HepG2 (cell line): ENCODE results near the gene IFNL1. TPM values are rescaled to one million over a fixed set of nuclear protein-coding genes. Genes with fewer than 3 reads are reported as not detected.

ENCODE experiments used
- CHD4 ChIP-seq: fragments of 200-600 bp; sonication (generic); IDR thresholded peaks from 2 replicates; pipeline ENCODE4 v1.7.0; 2017; ENCODE audit warnings: mild to moderate bottlenecking, low read length, borderline replicate concordance
- HHEX ChIP-seq: IDR thresholded peaks from 2 replicates; pipeline ENCODE4 v1.6.1; 2016; ENCODE audit warnings: control low read depth
- KLF13 ChIP-seq: sonication (generic); formaldehyde crosslinking; IDR thresholded peaks from 2 replicates; pipeline ENCODE4 v1.4.0; 2020; ENCODE audit warnings: mild to moderate bottlenecking, missing genetic modification reagents
- NFIB ChIP-seq: sonication (generic); formaldehyde crosslinking; IDR thresholded peaks from 2 replicates; pipeline ENCODE4 v1.9.0; 2021; ENCODE audit warnings: missing genetic modification reagents, mild to moderate bottlenecking, borderline replicate concordance
- RAD51 ChIP-seq: fragments of 450-650 bp; IDR thresholded peaks from 2 replicates; pipeline ENCODE4 v1.6.1; 2016; ENCODE audit warnings: borderline replicate concordance
- SUZ12 ChIP-seq: fragments of 150-350 bp; IDR thresholded peaks from 2 replicates; pipeline ENCODE4 v1.6.1; 2014; ENCODE audit warnings: low read depth, low read length
- TSC22D2 ChIP-seq: sonication (generic); formaldehyde crosslinking; IDR thresholded peaks from 2 replicates; pipeline ENCODE4 v1.5.1; 2020; ENCODE audit warnings: missing genetic modification reagents, mild to moderate bottlenecking, borderline replicate concordance
- XRCC5 ChIP-seq: fragments of 200-400 bp; formaldehyde crosslinking; optimal IDR thresholded peaks from 2 replicates; pipeline ENCODE3; 2017; ENCODE audit warnings: mild to moderate bottlenecking, low read length
- ZNF337 ChIP-seq: sonication (generic); formaldehyde crosslinking; IDR thresholded peaks from 2 replicates; pipeline ENCODE4 v1.5.1; 2020; ENCODE audit warnings: missing genetic modification reagents, low read depth, mild to moderate bottlenecking, borderline replicate concordance
- ZNF547 ChIP-seq: sonication (generic); formaldehyde crosslinking; IDR thresholded peaks from 2 replicates; pipeline ENCODE4 v1.5.1; 2020; ENCODE audit warnings: mild to moderate bottlenecking, missing genetic modification reagents
- ZNF562 ChIP-seq: sonication (generic); formaldehyde crosslinking; IDR thresholded peaks from 2 replicates; pipeline ENCODE4 v1.8.0; 2022; ENCODE audit warnings: missing genetic modification reagents, borderline replicate concordance
- polyA plus RNA-seq, 8 experiments: library from polyadenylated mRNA; depleted of rRNA in 3 of 8; stranded (reverse) in 7 of 8; unstranded in 1 of 8; fragments of >200 nt; fragmentation: Illumina TruSeq in 4 of 8; extraction: Trizol in 4 of 8; gene quantifications; 2 replicates each; pipeline versions ENCODE4 v1.2.1 to v1.2.3, GENCODE V29; 2011 to 2016; ENCODE audit warnings: low read depth in 4 of 8, missing spikeins in 1 of 8, mixed read lengths in 1 of 8; ENCODE audit not compliant: insufficient read depth in 1 of 8
- total RNA-seq, 5 experiments: library from RNA; depleted of rRNA; stranded (reverse); fragments of >200 nt; fragmentation: Illumina TruSeq; extraction: Trizol; gene quantifications; 2 replicates each; pipeline ENCODE4 v1.2.3, GENCODE V29; 2016; ENCODE audit warnings: low read depth in 1 of 5
- TF ChIP-seq, protein P1 (sequence below): IDR thresholded peaks from 2 replicates; pipeline ENCODE4 v1.4.0; 2020; ENCODE audit warnings: mild to moderate bottlenecking, missing genetic modification reagents
- TF ChIP-seq, protein P2 (sequence below): sonication (generic); formaldehyde crosslinking; IDR thresholded peaks from 2 replicates; pipeline ENCODE4 v1.4.0; 2020; ENCODE audit warnings: missing genetic modification reagents
- TF ChIP-seq, protein P3 (sequence below): sonication (generic); formaldehyde crosslinking; IDR thresholded peaks from 2 replicates; pipeline ENCODE4 v1.5.0; 2020; ENCODE audit warnings: missing genetic modification reagents
- TF ChIP-seq, protein P4 (sequence below): sonication (generic); formaldehyde crosslinking; IDR thresholded peaks from 2 replicates; pipeline ENCODE4 v1.8.1; 2023; ENCODE audit warnings: mild to moderate bottlenecking, inconsistent platforms, moderate library complexity, missing genetic modification reagents, borderline replicate concordance
- TF ChIP-seq, protein P5 (sequence below): sonication (generic); formaldehyde crosslinking; IDR thresholded peaks from 2 replicates; pipeline ENCODE4 v1.4.0; 2020; ENCODE audit warnings: missing genetic modification reagents

IFNL1 gene
- total and polyA plus RNA-seq, 2 of the 13 experiments (the other 11 are each of a cell fraction or from before 2014, with no cell fraction given) = not detected

DNA sequence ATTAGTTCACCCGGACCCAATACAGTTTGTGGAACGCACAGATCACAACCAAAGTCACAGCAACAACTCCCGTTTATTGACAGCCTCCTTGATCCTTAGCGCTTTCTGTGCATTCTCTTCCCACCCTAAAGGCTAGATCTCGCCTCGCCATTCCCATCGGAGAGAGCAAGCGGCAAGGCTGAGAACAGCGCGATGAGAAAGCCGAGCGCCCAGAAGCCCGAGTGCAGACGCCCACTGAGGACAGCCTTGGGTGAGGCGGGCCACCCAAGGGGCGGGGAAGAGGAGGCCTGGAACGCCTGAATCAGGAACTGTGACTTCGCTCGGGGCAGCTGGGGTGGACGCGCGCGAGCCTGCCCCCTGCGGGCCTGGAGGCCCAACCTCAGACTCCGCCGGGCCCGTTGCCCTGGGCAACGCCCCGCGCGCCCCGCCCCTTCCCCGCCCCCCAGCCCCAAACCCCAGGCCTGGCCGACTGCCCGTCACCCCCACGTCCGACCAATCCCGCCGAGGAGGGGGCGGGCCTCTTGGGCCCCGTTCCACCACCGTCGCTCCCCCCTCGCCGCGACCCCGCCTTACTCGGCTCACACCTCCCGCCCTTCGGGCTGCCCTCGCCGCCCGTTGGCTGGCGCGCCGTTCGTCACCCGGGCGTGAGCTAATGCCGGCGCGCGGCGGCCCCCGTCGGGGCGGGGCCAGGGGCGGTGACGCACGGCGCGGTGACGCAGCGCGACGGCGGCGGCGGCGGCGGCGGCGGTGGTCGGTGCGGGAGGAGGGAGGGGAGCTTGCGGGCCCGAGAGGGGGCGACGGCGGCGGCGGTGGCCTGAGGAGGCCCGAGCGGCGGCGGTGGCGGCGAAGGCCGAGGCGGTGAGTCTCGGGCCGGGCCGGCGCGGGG is 45.8 kb downstream of the IFNL1 start, which contains the start of gene SAMD4B (continued):
- TF ChIP-seq, protein P1, sequence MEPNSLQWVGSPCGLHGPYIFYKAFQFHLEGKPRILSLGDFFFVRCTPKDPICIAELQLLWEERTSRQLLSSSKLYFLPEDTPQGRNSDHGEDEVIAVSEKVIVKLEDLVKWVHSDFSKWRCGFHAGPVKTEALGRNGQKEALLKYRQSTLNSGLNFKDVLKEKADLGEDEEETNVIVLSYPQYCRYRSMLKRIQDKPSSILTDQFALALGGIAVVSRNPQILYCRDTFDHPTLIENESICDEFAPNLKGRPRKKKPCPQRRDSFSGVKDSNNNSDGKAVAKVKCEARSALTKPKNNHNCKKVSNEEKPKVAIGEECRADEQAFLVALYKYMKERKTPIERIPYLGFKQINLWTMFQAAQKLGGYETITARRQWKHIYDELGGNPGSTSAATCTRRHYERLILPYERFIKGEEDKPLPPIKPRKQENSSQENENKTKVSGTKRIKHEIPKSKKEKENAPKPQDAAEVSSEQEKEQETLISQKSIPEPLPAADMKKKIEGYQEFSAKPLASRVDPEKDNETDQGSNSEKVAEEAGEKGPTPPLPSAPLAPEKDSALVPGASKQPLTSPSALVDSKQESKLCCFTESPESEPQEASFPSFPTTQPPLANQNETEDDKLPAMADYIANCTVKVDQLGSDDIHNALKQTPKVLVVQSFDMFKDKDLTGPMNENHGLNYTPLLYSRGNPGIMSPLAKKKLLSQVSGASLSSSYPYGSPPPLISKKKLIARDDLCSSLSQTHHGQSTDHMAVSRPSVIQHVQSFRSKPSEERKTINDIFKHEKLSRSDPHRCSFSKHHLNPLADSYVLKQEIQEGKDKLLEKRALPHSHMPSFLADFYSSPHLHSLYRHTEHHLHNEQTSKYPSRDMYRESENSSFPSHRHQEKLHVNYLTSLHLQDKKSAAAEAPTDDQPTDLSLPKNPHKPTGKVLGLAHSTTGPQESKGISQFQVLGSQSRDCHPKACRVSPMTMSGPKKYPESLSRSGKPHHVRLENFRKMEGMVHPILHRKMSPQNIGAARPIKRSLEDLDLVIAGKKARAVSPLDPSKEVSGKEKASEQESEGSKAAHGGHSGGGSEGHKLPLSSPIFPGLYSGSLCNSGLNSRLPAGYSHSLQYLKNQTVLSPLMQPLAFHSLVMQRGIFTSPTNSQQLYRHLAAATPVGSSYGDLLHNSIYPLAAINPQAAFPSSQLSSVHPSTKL (CRISPR knock-in tag) = peak; percentile 66
- TF ChIP-seq, protein P2, sequence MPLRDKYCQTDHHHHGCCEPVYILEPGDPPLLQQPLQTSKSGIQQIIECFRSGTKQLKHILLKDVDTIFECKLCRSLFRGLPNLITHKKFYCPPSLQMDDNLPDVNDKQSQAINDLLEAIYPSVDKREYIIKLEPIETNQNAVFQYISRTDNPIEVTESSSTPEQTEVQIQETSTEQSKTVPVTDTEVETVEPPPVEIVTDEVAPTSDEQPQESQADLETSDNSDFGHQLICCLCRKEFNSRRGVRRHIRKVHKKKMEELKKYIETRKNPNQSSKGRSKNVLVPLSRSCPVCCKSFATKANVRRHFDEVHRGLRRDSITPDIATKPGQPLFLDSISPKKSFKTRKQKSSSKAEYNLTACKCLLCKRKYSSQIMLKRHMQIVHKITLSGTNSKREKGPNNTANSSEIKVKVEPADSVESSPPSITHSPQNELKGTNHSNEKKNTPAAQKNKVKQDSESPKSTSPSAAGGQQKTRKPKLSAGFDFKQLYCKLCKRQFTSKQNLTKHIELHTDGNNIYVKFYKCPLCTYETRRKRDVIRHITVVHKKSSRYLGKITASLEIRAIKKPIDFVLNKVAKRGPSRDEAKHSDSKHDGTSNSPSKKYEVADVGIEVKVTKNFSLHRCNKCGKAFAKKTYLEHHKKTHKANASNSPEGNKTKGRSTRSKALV (CRISPR knock-in tag) = peak; percentile 73
- TF ChIP-seq RAD51 = no peak
- no peak for TF ChIP-seq ZNF337
- TF ChIP-seq, protein P3, sequence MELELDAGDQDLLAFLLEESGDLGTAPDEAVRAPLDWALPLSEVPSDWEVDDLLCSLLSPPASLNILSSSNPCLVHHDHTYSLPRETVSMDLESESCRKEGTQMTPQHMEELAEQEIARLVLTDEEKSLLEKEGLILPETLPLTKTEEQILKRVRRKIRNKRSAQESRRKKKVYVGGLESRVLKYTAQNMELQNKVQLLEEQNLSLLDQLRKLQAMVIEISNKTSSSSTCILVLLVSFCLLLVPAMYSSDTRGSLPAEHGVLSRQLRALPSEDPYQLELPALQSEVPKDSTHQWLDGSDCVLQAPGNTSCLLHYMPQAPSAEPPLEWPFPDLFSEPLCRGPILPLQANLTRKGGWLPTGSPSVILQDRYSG = no peak; the same call in 1 of the 2 replicates
- no peak for TF ChIP-seq NFIB (CRISPR knock-in tag)
- no peak for TF ChIP-seq ZNF547 (CRISPR knock-in tag)
- TF ChIP-seq, protein P4, sequence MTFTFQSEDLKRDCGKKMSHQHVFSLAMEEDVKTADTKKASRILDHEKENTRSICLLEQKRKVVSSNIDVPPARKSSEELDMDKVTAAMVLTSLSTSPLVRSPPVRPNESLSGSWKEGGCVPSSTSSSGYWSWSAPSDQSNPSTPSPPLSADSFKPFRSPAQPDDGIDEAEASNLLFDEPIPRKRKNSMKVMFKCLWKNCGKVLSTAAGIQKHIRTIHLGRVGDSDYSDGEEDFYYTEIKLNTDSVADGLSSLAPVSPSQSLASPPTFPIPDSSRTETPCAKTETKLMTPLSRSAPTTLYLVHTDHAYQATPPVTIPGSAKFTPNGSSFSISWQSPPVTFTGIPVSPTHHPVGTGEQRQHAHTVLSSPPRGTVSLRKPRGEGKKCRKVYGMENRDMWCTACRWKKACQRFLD (CRISPR knock-in tag) = no peak
- TF ChIP-seq, protein P5, sequence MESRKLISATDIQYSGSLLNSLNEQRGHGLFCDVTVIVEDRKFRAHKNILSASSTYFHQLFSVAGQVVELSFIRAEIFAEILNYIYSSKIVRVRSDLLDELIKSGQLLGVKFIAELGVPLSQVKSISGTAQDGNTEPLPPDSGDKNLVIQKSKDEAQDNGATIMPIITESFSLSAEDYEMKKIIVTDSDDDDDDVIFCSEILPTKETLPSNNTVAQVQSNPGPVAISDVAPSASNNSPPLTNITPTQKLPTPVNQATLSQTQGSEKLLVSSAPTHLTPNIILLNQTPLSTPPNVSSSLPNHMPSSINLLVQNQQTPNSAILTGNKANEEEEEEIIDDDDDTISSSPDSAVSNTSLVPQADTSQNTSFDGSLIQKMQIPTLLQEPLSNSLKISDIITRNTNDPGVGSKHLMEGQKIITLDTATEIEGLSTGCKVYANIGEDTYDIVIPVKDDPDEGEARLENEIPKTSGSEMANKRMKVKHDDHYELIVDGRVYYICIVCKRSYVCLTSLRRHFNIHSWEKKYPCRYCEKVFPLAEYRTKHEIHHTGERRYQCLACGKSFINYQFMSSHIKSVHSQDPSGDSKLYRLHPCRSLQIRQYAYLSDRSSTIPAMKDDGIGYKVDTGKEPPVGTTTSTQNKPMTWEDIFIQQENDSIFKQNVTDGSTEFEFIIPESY (CRISPR knock-in tag) = peak; percentile 50; the same call in 1 of the 2 replicates
- TF ChIP-seq TSC22D2 (CRISPR knock-in tag) = peak; percentile 88
- no peak for TF ChIP-seq KLF13 (CRISPR knock-in tag)
- TF ChIP-seq ZNF562 (CRISPR knock-in tag) = no peak
- TF ChIP-seq CHD4 = no peak
- TF ChIP-seq SUZ12 = no peak
- TF ChIP-seq XRCC5 = peak; percentile 32
- TF ChIP-seq HHEX (CRISPR knock-in tag) = no peak
